AG04449 (cell line): ENCODE measurements around the gene CHRNB1.

Source experiments
- CTCF ChIA-PET: fragments of 350-600 bp; formaldehyde crosslinking; extraction: SDS; loops from one replicate; lab custom pipeline; 2021; ENCODE audit warnings: antibody characterized with exemption; lab: Yijun Ruan, JAX
- POLR2A ChIA-PET: fragments of 400-600, 350-600 bp; formaldehyde crosslinking; extraction: SDS; loops from one replicate; lab custom pipeline; 2020; ENCODE audit warnings: antibody characterized with exemption, inconsistent platforms; lab: Yijun Ruan, JAX
- DNase-seq: peaks from one replicate; pipeline ENCODE4 v3.0.0-alpha.2; 2010; ENCODE audit warnings: low read depth, low spot score
- H3K4me3 ChIP-seq: 2 replicates; pipeline ENCODE4 v1.5.1; 2011; ENCODE audit warnings: low read depth, mild to moderate bottlenecking, control low read depth, low read length
- TF ChIP-seq, protein P1 (sequence below): IDR thresholded peaks from one replicate; pipeline ENCODE4 v1.5.1; 2011; ENCODE audit warnings: mild to moderate bottlenecking, moderate library complexity, low read length, control low read depth, inconsistent platforms; ENCODE audit not compliant: insufficient read depth; ENCODE audit errors: missing control alignments

Gene CHRNB1

DNA sequence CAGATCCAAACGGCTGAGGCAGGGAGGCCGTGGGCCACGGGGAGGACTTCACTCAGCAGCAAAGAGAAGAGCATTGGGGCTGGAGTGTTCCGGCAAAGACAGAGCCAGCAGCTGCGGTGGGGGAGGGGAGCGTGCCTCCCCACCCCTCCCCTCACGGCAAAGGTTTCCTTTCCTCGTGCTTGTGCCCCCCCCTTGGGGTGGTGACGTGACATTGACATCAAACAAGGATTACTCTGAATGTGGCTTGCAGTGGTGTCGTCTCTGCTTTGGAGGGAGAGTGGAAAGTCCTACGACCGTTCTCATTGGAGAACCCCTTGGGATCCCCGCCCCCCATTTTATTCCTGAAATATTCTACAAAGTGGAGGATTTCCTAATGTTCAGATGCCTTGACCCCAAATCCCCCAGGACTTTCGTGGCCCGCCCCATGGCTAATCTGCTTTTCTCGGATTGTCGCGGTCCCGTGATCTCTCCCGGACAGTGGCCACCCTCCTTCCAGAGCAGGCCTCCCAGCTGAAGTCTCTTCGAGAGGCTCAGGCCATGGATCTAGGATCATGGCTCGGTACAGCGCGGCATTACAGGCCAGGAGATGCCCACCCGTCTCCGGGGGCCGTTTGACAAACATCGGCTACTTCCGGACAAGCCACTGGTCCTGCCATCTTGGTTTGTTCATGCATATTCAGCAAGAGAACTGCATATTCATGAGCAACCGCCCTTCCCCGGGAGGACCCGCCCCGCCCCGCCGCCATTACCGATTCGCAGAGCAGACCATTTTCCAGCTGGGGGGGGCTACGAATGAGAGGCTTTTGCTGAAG lies 38.6 kb downstream of the CHRNB1 start:
- ChIA-PET POLR2A (interaction anchor here (0.6 to 3.4 kb wide), 22 partner anchors 7 to 203 kb away, joined by 3 to 19 read pairs (median 6); partner anchors contain the start of genes MPDU1, NEURL4, PLSCR3 and TMEM102), CTCF (interaction anchor here (0.7 to 1.4 kb wide), 2 partner anchors 12 to 77 kb away, joined by 3 to 6 read pairs; no protein-coding TSS in a partner anchor)
- peak; percentile 73 for DNase-seq
- TF ChIP-seq, protein P1, sequence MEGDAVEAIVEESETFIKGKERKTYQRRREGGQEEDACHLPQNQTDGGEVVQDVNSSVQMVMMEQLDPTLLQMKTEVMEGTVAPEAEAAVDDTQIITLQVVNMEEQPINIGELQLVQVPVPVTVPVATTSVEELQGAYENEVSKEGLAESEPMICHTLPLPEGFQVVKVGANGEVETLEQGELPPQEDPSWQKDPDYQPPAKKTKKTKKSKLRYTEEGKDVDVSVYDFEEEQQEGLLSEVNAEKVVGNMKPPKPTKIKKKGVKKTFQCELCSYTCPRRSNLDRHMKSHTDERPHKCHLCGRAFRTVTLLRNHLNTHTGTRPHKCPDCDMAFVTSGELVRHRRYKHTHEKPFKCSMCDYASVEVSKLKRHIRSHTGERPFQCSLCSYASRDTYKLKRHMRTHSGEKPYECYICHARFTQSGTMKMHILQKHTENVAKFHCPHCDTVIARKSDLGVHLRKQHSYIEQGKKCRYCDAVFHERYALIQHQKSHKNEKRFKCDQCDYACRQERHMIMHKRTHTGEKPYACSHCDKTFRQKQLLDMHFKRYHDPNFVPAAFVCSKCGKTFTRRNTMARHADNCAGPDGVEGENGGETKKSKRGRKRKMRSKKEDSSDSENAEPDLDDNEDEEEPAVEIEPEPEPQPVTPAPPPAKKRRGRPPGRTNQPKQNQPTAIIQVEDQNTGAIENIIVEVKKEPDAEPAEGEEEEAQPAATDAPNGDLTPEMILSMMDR, result no peak
- peak overlapping the region; percentile 87 for H3K4me3 ChIP-seq

DNA sequence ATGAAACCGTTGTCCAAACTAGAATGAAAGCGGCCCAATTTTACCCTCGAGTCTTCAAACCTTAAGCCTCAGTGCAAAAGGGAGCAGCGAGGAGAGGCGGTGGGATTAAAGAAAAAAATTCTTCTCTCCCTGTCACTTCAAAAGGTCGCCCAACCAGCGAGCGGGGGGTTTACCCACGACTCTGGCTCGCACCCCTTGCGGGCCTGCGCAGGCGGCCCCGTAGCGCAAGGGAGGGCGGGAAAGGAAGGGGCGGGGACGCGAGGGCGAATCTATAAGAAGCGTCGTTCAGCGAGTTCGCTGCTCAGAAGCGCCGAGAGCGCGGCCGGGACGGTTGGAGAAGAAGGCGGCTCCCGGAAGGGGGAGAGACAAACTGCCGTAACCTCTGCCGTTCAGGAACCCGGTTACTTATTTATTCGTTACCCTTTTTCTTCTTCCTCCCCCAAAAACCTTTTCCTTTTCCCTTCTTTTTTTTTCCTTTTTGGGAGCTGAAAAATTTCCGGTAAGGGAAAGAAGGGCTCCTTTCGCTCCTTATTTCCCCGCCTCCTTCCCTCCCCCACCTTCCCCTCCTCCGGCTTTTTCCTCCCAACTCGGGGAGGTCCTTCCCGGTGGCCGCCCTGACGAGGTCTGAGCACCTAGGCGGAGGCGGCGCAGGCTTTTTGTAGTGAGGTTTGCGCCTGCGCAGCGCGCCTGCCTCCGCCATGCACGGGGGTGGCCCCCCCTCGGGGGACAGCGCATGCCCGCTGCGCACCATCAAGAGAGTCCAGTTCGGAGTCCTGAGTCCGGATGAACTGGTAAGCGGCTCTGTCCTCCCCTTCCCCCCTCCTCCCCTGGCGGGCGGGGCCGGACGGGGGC lies 39.4 kb downstream of the CHRNB1 start, which contains the start of gene POLR2A:
POLR2A (plus strand) TSS at position 300 of the 852 bp plus-strand sequence.
- CTCF ChIA-PET, result interaction anchor here (0.7 to 3.6 kb wide), 6 partner anchors 11 to 105 kb away, joined by 3 to 27 read pairs (median 6); partner anchors contain the start of gene SOX15
- H3K4me3 ChIP-seq, result peak within 1 kb of the TSS; percentile 87

DNA sequence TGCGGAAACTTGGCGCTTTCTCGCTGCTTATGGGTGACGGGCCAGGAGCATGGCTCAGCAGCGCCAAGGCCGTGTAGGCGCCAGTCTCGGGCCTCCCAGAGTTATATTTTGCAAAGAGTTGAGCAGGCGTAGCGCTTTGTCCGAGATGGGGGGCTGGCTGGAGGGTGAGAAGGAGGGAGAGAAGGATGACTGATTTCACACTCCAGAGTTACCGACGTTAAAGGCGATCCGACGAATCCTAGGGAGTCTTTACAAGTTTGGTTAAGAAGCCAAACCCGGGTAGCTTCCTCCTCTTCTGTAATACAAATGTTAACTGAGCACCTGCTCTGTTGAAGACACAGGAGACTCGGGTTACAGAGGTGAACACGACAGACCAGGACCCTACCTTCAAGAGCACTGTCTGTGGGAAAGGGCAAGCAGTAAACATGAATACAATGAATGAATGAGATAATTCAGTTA lies 40.1 kb downstream of the CHRNB1 start:
- peak overlapping the region; percentile 87 for H3K4me3 ChIP-seq
- CTCF ChIA-PET, result interaction anchor here (1.2 to 4.2 kb wide), 6 partner anchors 12 to 129 kb away, joined by 3 to 33 read pairs (median 9); partner anchors contain the start of genes SOX15 and TMEM95
- DNase-seq, result no peak
- POLR2A ChIA-PET, result interaction anchor here (0.6 to 3.4 kb wide), 27 partner anchors 7 to 860 kb away, joined by 3 to 19 read pairs (median 5); partner anchors contain the start of genes CHRNB1, MPDU1, NEURL4 and TMEM102
- TF ChIP-seq, protein P1, result peak; percentile 13

More for the DNA sequence above, 39.4 kb downstream of the CHRNB1 start, which contains the start of gene POLR2A:
- TF ChIP-seq, protein P1, result no peak
- DNase-seq, result peak; percentile 87
- POLR2A ChIA-PET, result interaction anchor here (0.6 to 3.4 kb wide), 32 partner anchors 8 to 860 kb away, joined by 3 to 19 read pairs (median 4); partner anchors contain the start of genes CHRNB1, MPDU1, NEURL4 and PLSCR3

GRCh38 chr17:7486181-7486580 lies 41.3 kb downstream of the CHRNB1 start:
- TF ChIP-seq, protein P1, result no peak
- CTCF ChIA-PET, result interaction anchor here (0.9 to 4.2 kb wide), 6 partner anchors 28 to 140 kb away, joined by 3 to 33 read pairs (median 9); partner anchors contain the start of genes SOX15 and TMEM95
- DNase-seq, result no peak
- POLR2A ChIA-PET, result interaction anchor here (0.5 to 3.4 kb wide), 4 partner anchors 10 to 125 kb away, joined by 3 to 18 read pairs (median 3); no protein-coding TSS in a partner anchor
- H3K4me3 ChIP-seq, result peak overlapping the region; percentile 87

DNA sequence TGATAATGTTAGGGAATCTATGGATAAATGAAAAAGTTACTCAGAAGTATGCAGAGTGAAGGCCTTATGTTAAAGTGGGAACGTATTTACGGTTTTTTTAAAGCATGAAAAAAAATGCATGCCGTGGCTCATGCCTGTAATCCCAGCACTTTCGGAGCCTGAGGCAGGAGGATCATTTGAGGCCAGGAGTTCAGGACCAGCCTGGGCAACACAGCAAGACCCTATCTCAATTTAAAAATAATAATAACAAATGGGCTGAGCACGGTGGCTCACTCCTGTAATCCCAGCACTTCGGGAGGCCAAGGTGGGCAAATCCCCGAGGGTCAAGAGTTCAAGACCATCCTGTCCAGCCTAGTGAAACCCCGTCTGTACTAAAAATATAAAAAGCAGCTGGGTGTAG lies 45.3 kb downstream of the CHRNB1 start:
- TF ChIP-seq, protein P1, result no peak
- ChIA-PET CTCF (interaction anchor here (1.0 to 1.9 kb wide), 5 partner anchors 25 to 444 kb away, joined by 3 to 8 read pairs (median 4); no protein-coding TSS in a partner anchor), POLR2A (interaction anchor here (1.0 kb wide), 1 partner anchor 13 kb away, joined by 4 read pairs; no protein-coding TSS in a partner anchor)
- no peak for DNase-seq
- H3K4me3 ChIP-seq, result no peak overlapping the region
